Karpas-422 (cell line): ENCODE measurements around the gene JPH4. TPM values are rescaled to one million over a fixed set of nuclear protein-coding genes. Genes with fewer than 3 reads are reported as not detected.

Experiments used
- DNase-seq: peaks from one replicate; pipeline ENCODE4 v3.0.0-alpha.2; 2015
- H2AFZ ChIP-seq: fragments of 200-600 bp; sonication (generic); 2 replicates; pipeline ENCODE4 v1.6.1; 2014; ENCODE audit warnings: antibody characterized with exemption, low read length, mixed read lengths
- H3K27ac ChIP-seq: fragments of 200-600 bp; sonication (generic); 2 replicates; pipeline ENCODE4 v1.5.1; 2014; ENCODE audit warnings: mild to moderate bottlenecking, low read length, moderate library complexity
- H3K27me3 ChIP-seq: fragments of 200-600 bp; sonication (generic); 2 replicates; pipeline ENCODE4 v1.6.1; 2014; ENCODE audit warnings: low read length, mixed read lengths
- H3K36me3 ChIP-seq: fragments of 200-600 bp; sonication (generic); 2 replicates; pipeline ENCODE4 v1.6.1; 2014; ENCODE audit warnings: low read length, mixed read lengths; ENCODE audit not compliant: insufficient read depth
- H3K4me1 ChIP-seq: fragments of 200-600 bp; sonication (generic); 2 replicates; pipeline ENCODE4 v1.6.1; 2014; ENCODE audit warnings: mild to moderate bottlenecking, low read length, mixed read lengths
- H3K4me2 ChIP-seq: fragments of 200-600 bp; sonication (generic); 2 replicates; pipeline ENCODE4 v1.6.1; 2014; ENCODE audit warnings: low read length, low read depth, mild to moderate bottlenecking; ENCODE audit not compliant: poor library complexity, severe bottlenecking
- H3K4me3 ChIP-seq: fragments of 200-600 bp; sonication (generic); 2 replicates; pipeline ENCODE4 v1.5.1; 2014; ENCODE audit warnings: mild to moderate bottlenecking, antibody characterized with exemption, low read length, mixed read lengths
- H3K79me2 ChIP-seq: fragments of 200-600 bp; sonication (generic); 2 replicates; pipeline ENCODE4 v1.6.1; 2014; ENCODE audit warnings: mild to moderate bottlenecking, low read length, mixed read lengths
- H3K9ac ChIP-seq: fragments of 200-600 bp; sonication (generic); 2 replicates; pipeline ENCODE4 v1.6.0; 2014; ENCODE audit warnings: low read length
- H3K9me2 ChIP-seq: fragments of 200-600 bp; sonication (generic), shearing (Covaris generic); replicated peaks from 2 replicates; pipeline ENCODE4 v1.6.0; 2014; ENCODE audit warnings: mild to moderate bottlenecking, low read length, moderate library complexity; ENCODE audit not compliant: insufficient read depth
- H3K9me3 ChIP-seq: fragments of 300-700, 200-600 bp; sonication (generic); 2 replicates; pipeline ENCODE4 v1.6.1; 2014; ENCODE audit warnings: low read length, mixed read lengths
- H4K20me1 ChIP-seq: fragments of 200-600 bp; sonication (generic); 2 replicates; pipeline ENCODE4 v1.6.1; 2014; ENCODE audit warnings: mild to moderate bottlenecking, antibody characterized with exemption, low read length, low read depth; ENCODE audit not compliant: insufficient read depth
- total RNA-seq: library from RNA; depleted of rRNA; stranded (reverse); fragments of >200 nt; shearing (Covaris generic); gene quantifications from 2 replicates; pipeline ENCODE4 v1.2.3, GENCODE V29; 2014; ENCODE audit warnings: low replicate concordance

JPH4 gene
- total RNA-seq, 1 experiment from 2014 or later, result not detected

GRCh38 chr14:23533652-23534435 is 44.7 kb downstream of the JPH4 start:
- no peaks in the 10 kb centered on the region for H3K9me2 ChIP-seq
- no peak overlapping the region for H3K4me3 ChIP-seq
- no peak overlapping the region for H2AFZ ChIP-seq
- H3K9ac ChIP-seq, result no peak overlapping the region
- H3K36me3 ChIP-seq, result no peaks in the 10 kb centered on the region
- no peak overlapping the region for H3K4me2 ChIP-seq
- H3K4me1 ChIP-seq, result peaks cover 18% of the 10 kb centered on the region
- no peaks in the 10 kb centered on the region for H4K20me1 ChIP-seq
- H3K27me3 ChIP-seq, result no peaks in the 10 kb centered on the region
- no peaks in the 10 kb centered on the region for H3K79me2 ChIP-seq
- DNase-seq, result no peak
- H3K9me3 ChIP-seq, result no peaks in the 10 kb centered on the region
- H3K27ac ChIP-seq, result no peak overlapping the region

GRCh38 chr14:23532658-23533057 is 45.9 kb downstream of the JPH4 start:
- H3K4me2 ChIP-seq, result no peak overlapping the region
- no peaks in the 10 kb centered on the region for H3K9me2 ChIP-seq
- no peak overlapping the region for H3K4me3 ChIP-seq
- peaks cover 6% of the 10 kb centered on the region for H3K4me1 ChIP-seq
- no peaks in the 10 kb centered on the region for H3K79me2 ChIP-seq
- H3K9me3 ChIP-seq, result no peaks in the 10 kb centered on the region
- no peak overlapping the region for H3K9ac ChIP-seq
- no peak overlapping the region for H3K27ac ChIP-seq
- no peak for DNase-seq
- H3K27me3 ChIP-seq, result no peaks in the 10 kb centered on the region
- no peak overlapping the region for H2AFZ ChIP-seq
- H4K20me1 ChIP-seq, result no peaks in the 10 kb centered on the region
- H3K36me3 ChIP-seq, result no peaks in the 10 kb centered on the region

- no peak overlapping the region for H3K4me2 ChIP-seq
- no peaks in the 10 kb centered on the region for H3K79me2 ChIP-seq
- H3K36me3 ChIP-seq, result no peaks in the 10 kb centered on the region
- no peaks in the 10 kb centered on the region for H4K20me1 ChIP-seq
- no peaks in the 10 kb centered on the region for H3K4me1 ChIP-seq
- H3K4me3 ChIP-seq, result no peak overlapping the region
- no peak overlapping the region for H3K9ac ChIP-seq
- H3K9me3 ChIP-seq, result no peaks in the 10 kb centered on the region
- H2AFZ ChIP-seq, result no peak overlapping the region
- no peaks in the 10 kb centered on the region for H3K9me2 ChIP-seq
- no peaks in the 10 kb centered on the region for H3K27me3 ChIP-seq
- no peak overlapping the region for H3K27ac ChIP-seq
- no peak for DNase-seq
Measured at GRCh38 chr14:23531391-23531790, 47.2 kb downstream of the JPH4 start.

GRCh38 chr14:23530375-23531055 is 48.1 kb downstream of the JPH4 start:
- Histone ChIP-seq H2AFZ (no peak overlapping the region), H3K4me1 (no peaks in the 10 kb centered on the region), H3K9me3 (no peaks in the 10 kb centered on the region), H3K9ac (no peak overlapping the region), H3K79me2 (no peaks in the 10 kb centered on the region), H3K9me2 (no peaks in the 10 kb centered on the region), H3K4me2 (no peak overlapping the region), H4K20me1 (no peaks in the 10 kb centered on the region), H3K36me3 (no peaks in the 10 kb centered on the region), H3K27ac (no peak overlapping the region), H3K4me3 (no peak overlapping the region), H3K27me3 (no peaks in the 10 kb centered on the region)
- DNase-seq, result no peak

- Histone ChIP-seq H3K9me2 (no peaks in the 10 kb centered on the region), H3K4me3 (no peak overlapping the region), H2AFZ (no peak overlapping the region), H3K4me2 (no peak overlapping the region), H3K79me2 (no peaks in the 10 kb centered on the region), H3K9ac (no peak overlapping the region), H3K9me3 (no peaks in the 10 kb centered on the region), H3K4me1 (no peaks in the 10 kb centered on the region), H3K36me3 (no peaks in the 10 kb centered on the region), H3K27ac (no peak overlapping the region), H4K20me1 (no peaks in the 10 kb centered on the region), H3K27me3 (no peaks in the 10 kb centered on the region)
- DNase-seq, result no peak
Measured at GRCh38 chr14:23529016-23529415, 49.6 kb downstream of the JPH4 start.

- no peak overlapping the region for H3K9ac ChIP-seq
- H3K4me1 ChIP-seq, result no peaks in the 10 kb centered on the region
- no peak overlapping the region for H3K4me2 ChIP-seq
- no peak overlapping the region for H3K4me3 ChIP-seq
- no peak overlapping the region for H3K27ac ChIP-seq
- no peak for DNase-seq
- no peaks in the 10 kb centered on the region for H4K20me1 ChIP-seq
- no peak overlapping the region for H2AFZ ChIP-seq
- H3K36me3 ChIP-seq, result no peaks in the 10 kb centered on the region
- no peaks in the 10 kb centered on the region for H3K27me3 ChIP-seq
- no peaks in the 10 kb centered on the region for H3K9me2 ChIP-seq
- no peaks in the 10 kb centered on the region for H3K79me2 ChIP-seq
- no peaks in the 10 kb centered on the region for H3K9me3 ChIP-seq
Measured at GRCh38 chr14:23528555-23528954, 50.0 kb downstream of the JPH4 start.

- no peaks in the 10 kb centered on the region for H3K79me2 ChIP-seq
- no peaks in the 10 kb centered on the region for H3K4me1 ChIP-seq
- H3K9ac ChIP-seq, result no peak overlapping the region
- no peaks in the 10 kb centered on the region for H3K36me3 ChIP-seq
- H3K9me3 ChIP-seq, result no peaks in the 10 kb centered on the region
- DNase-seq, result no peak
- H3K27ac ChIP-seq, result no peak overlapping the region
- no peaks in the 10 kb centered on the region for H3K9me2 ChIP-seq
- no peak overlapping the region for H3K4me2 ChIP-seq
- no peak overlapping the region for H3K4me3 ChIP-seq
- no peaks in the 10 kb centered on the region for H4K20me1 ChIP-seq
- no peaks in the 10 kb centered on the region for H3K27me3 ChIP-seq
- no peak overlapping the region for H2AFZ ChIP-seq
Measured at GRCh38 chr14:23525611-23526010, 53.0 kb downstream of the JPH4 start.

- H3K9ac ChIP-seq, result no peak overlapping the region
Measured at GRCh38 chr14:23524954-23525353, 53.6 kb downstream of the JPH4 start.

More at GRCh38 chr14:23524954-23525353, 53.6 kb downstream of the JPH4 start:
- H3K79me2 ChIP-seq, result no peaks in the 10 kb centered on the region
- H3K9me3 ChIP-seq, result no peaks in the 10 kb centered on the region
- H3K27me3 ChIP-seq, result no peaks in the 10 kb centered on the region
- H4K20me1 ChIP-seq, result no peaks in the 10 kb centered on the region
- no peaks in the 10 kb centered on the region for H3K36me3 ChIP-seq
- no peaks in the 10 kb centered on the region for H3K4me1 ChIP-seq
- no peak overlapping the region for H3K4me3 ChIP-seq
- H2AFZ ChIP-seq, result no peak overlapping the region
- H3K9me2 ChIP-seq, result no peaks in the 10 kb centered on the region
- DNase-seq, result no peak
- no peak overlapping the region for H3K4me2 ChIP-seq
- H3K27ac ChIP-seq, result no peak overlapping the region
